HG03571 (cell line): ENCODE measurements around the gene ZNF143.
A peak's percentile ranks its signal among the peaks of the same experiment; 100 is the strongest.
"Not testable (repeated sequence)": the region's sequence is repeated elsewhere in the genome, so short reads cannot be mapped to it uniquely, and the experiment has no call there.

Source experiments
- ATAC-seq: cut with Tn5 transposase; IDR thresholded peaks from one replicate; pipeline ENCODE4 v1.9.1; 2021; ENCODE audit not compliant: unreplicated experiment

The ZNF143 gene

GRCh38 chr11:9460322-9461062 is at the start of gene ZNF143:
TSS of gene ZNF143 (plus strand) at chr11:9461012. CDS start at chr11:9471309, 10,297 bp downstream.
- ATAC-seq, result peak; percentile 86

DNA sequence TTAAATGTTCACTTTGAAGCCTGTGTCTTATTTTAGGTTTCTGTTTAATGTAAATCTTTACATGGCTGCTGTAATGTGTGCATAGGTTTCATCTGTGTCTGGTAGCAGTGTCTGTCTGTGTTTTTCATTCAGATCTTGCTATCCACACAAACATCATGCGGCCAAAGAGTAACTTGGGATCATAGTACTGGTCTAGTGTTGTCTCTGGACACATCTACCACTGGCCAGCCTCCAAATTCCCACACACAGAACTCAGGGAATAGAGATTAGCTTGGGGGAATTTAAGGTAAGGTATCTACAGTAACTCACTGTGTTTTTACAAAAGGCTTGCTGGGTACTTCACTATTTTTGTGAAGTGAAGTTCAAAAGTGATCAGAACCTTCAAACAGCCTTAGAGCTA is 32.1 kb upstream of the ZNF143 start:
- no peak for ATAC-seq

- no peak for ATAC-seq
Observed at GRCh38 chr11:9438611-9439010, 22.2 kb upstream of the ZNF143 start.

- no peak for ATAC-seq
Observed at GRCh38 chr11:9446230-9446629, 14.6 kb upstream of the ZNF143 start.

- no peak for ATAC-seq
Observed at GRCh38 chr11:9448576-9449352, 12.0 kb upstream of the ZNF143 start.

GRCh38 chr11:9452023-9452422 is 8.8 kb upstream of the ZNF143 start:
- ATAC-seq, result not testable (repeated sequence)

GRCh38 chr11:9455722-9456121 is 5.1 kb upstream of the ZNF143 start:
- no peak for ATAC-seq

DNA sequence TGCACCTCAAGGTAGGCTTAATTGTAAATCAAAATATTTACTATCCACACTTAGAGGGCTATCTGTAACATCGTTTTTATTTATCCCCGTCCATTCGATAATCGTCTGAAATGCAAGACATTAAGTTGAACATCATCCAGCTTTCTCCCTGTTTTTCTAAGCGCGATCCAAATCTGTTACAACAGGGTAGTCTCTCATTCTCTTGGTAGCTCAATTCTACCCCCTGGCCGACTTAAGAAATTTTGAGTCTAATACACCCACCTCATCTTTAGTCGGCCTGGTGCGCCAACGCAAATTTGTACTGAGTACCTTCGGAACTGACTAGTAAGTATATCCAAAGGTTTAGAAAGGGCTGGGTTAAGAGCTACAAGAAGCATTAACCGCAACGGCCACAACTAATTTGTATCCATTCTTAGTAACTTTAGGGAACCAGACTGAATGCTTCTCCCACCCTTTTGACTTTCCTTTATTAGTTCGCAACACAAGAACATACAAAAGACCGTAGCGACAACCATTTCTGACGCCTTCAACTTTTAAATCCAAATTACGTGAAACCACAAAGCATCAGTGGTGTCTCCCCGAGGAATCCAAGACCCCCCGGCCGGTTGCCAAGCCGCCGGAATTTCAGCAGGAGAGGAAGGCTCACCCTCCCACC is 1.0 kb upstream of the ZNF143 start:
- no peak for ATAC-seq

DNA sequence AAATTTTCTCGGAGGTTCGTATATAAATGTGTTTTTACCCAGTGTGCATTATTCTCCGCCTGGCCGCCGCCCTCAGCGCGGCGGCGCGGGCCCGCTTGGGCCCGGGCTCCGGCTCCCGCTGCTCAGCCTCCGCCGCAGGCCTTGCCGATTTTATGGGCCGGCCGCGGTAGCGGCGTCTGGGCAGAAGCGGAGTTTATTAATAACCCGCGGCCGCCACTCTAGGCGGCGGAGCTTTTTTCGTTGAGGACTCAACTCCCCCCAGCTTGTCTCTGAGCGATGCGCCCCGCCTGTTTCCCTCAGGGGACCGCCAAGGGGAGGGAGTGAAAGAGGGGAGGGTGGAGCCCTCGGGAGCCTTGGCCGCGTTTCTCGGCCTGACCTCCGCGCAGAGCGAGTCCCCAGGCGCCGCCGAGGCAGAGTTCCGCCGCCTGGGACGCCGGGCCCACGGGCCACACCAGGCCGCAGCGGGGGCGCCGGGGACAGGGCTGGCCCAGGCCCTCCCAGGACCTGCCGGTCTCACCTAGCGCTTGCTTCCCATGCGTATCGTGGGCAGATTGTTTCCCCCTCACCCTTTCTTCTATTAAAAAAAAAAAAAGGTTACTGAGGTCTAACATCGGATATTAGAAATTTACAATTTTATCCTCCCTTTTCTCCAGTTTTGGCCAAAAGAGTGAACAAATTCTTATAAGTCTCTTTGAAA is 399 bp downstream of the ZNF143 start:
- peak; percentile 48 for ATAC-seq

GRCh38 chr11:9461760-9462134 is 935 bp downstream of the ZNF143 start:
- no peak for ATAC-seq

GRCh38 chr11:9462172-9462799 is 1.5 kb downstream of the ZNF143 start:
- ATAC-seq, result no peak

DNA sequence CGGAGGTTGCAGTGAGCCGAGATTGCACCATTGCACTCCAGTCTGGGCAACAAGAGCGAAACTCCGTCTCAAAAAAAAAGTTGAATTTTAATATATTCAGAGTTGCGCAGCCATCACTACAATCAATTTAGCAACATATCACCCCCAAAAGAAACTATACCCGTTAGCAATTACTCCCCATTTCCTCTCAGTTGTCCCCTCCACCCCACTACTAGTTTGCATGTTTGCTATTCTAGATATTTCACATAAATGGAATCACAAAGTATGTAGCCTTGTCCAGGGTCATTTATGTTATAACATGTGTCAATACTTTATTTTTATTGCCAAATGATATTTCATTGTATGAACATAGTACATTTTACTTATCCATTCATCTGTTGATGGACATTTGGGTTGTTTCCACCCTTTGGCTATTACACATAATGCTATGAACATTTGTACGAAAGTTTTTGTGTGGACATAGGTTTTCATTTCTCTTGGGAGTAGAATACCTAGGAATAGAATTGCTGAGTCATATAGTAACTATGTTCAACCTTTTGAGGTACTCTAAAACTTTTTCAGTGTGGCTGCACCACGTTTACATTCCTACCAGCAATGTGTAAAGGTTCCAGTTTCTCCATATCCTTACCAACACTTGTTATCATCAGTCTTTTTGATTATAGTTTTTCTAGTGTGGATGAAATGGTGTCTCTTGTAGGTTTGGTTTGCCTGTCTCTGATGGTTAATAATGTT is 2.2 kb downstream of the ZNF143 start:
- no peak for ATAC-seq

GRCh38 chr11:9470765-9471164 is 10.0 kb downstream of the ZNF143 start:
- no peak for ATAC-seq

- ATAC-seq, result no peak
Observed at GRCh38 chr11:9473408-9473807, 12.6 kb downstream of the ZNF143 start.

- ATAC-seq, result no peak
Observed at GRCh38 chr11:9479899-9480298, 19.1 kb downstream of the ZNF143 start.

- no peak for ATAC-seq
Observed at GRCh38 chr11:9489080-9489765, 28.4 kb downstream of the ZNF143 start.

GRCh38 chr11:9490376-9490775 is 29.6 kb downstream of the ZNF143 start:
- ATAC-seq, result no peak

GRCh38 chr11:9493492-9493891 is 32.7 kb downstream of the ZNF143 start:
- no peak for ATAC-seq

- ATAC-seq, result no peak
Observed at GRCh38 chr11:9494316-9494715, 33.5 kb downstream of the ZNF143 start.
